ENCODE measurements around the gene FUCA2. TPM values are rescaled to one million over a fixed set of nuclear protein-coding genes. Genes with fewer than 3 reads are reported as not detected.
A peak's percentile ranks its signal among the peaks of the same experiment; 100 is the strongest.
"Not testable (repeated sequence)": the region's sequence is repeated elsewhere in the genome, so short reads cannot be mapped to it uniquely, and the experiment has no call there.

Gene FUCA2
- polyA plus RNA-seq, 4 donors = 22.8 to 173 (median 43.7) TPM

DNA sequence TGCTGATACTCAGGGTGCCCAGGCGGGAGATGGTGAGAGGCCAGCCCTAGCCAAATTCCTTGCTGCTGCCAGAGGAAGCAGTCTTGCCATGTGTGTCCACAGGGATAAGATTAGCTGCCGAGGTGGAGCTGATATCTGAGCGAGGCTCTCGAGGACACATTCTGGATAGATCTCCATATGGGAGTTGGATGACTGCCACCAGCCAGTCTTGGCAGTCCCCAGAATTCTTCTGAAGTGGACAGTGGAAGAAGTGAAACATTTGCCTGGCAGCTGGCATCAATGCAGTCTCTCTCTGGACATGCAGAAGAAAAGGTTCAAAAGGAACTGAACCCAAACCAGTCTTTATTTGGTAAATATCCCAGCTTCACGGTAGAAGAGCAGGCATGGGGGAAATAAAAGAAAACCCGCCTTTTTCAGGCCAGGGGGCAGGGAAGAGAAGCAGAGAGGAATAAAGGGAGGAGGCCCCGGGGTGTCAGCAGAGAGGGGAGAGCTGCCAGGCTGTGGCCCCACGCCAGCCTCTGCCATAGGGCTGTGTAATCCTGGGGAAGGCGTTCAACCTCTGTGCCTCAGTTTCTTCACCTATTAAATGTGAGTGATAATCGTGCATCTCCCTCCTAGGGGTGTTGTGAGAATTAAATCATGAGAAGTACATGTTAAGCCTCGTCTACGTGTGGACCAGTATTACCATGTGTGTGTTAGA, 3.7 kb upstream of the FUCA2 start:
- no peak for FAIRE-seq
- no peak overlapping the region for H3K27ac ChIP-seq (ENCODE audit: low read depth in 1 of 3, low read length in 2 of 3)
- peaks cover 0 to 9% (median 0%) of the 10 kb centered on the region in 3 donors for H3K4me1 ChIP-seq (ENCODE audit: control insufficient read depth in 3 of 3, insufficient read depth in 2 of 3, low read depth in 1 of 3, low read length in 2 of 3)
- H3K9me3 ChIP-seq (ENCODE audit: control insufficient read depth in 2 of 2, insufficient read depth in 1 of 2, low read depth in 1 of 2, low read length in 1 of 2) = peaks cover 0 to 2% of the 10 kb centered on the region in 2 donors
- peaks cover 0 to 1% (median 0%) of the 10 kb centered on the region in 3 donors for H3K36me3 ChIP-seq (ENCODE audit: control insufficient read depth in 3 of 3, insufficient read depth in 2 of 3, low read depth in 1 of 3, low read length in 3 of 3)
- no peaks in the 10 kb centered on the region for H3K27me3 ChIP-seq (ENCODE audit: control insufficient read depth in 3 of 3, insufficient read depth in 3 of 3, low read length in 3 of 3)
- WGBS, 3 donors = 61 to 72% (median 65%) methylated on average over 12 of the region's 12 CpGs
- DNase-seq = no peak
- H3K4me3 ChIP-seq (ENCODE audit: low read depth in 1 of 3, low read length in 3 of 3) = no peak overlapping the region

DNA sequence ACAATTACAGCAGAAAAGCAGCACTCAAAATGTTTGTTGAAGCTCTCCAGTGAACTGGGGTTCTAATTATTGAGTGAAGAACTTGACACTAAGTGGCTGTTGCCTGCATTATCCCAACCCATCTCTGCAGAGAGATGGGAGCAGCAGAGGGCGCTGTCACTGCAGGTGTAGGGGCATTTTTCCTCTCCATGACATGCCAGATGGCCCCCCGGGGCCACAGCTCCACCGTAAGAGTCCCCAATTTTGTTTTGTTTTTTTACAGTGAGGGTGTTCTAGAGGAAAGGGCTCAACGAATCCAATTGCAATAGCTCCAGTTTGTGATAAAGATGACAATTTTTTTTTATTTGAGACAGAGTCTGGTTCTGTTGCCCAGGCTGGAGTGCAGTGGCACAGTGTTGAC, 1.9 kb upstream of the FUCA2 start:
- Histone ChIP-seq H3K27ac (ENCODE audit: low read depth in 1 of 3, low read length in 2 of 3) (no peak overlapping the region), H3K27me3 (ENCODE audit: control insufficient read depth in 3 of 3, insufficient read depth in 3 of 3, low read length in 3 of 3) (no peaks in the 10 kb centered on the region), H3K9me3 (ENCODE audit: control insufficient read depth in 2 of 2, insufficient read depth in 1 of 2, low read depth in 1 of 2, low read length in 1 of 2) (no peaks in the 10 kb centered on the region), H3K4me1 (ENCODE audit: control insufficient read depth in 3 of 3, insufficient read depth in 2 of 3, low read depth in 1 of 3, low read length in 2 of 3) (peaks cover 0 to 11% (median 0%) of the 10 kb centered on the region in 3 donors), H3K36me3 (ENCODE audit: control insufficient read depth in 3 of 3, insufficient read depth in 2 of 3, low read depth in 1 of 3, low read length in 3 of 3) (peaks cover 0 to 4% (median 0%) of the 10 kb centered on the region in 3 donors), H3K4me3 (ENCODE audit: low read depth in 1 of 3, low read length in 3 of 3) (no peak overlapping the region)
- peak; percentile 49 to 64 for DNase-seq
- 47 to 63% (median 49%) methylated on average over 4 of the region's 4 CpGs for WGBS, 3 donors
- no peak for FAIRE-seq

DNA sequence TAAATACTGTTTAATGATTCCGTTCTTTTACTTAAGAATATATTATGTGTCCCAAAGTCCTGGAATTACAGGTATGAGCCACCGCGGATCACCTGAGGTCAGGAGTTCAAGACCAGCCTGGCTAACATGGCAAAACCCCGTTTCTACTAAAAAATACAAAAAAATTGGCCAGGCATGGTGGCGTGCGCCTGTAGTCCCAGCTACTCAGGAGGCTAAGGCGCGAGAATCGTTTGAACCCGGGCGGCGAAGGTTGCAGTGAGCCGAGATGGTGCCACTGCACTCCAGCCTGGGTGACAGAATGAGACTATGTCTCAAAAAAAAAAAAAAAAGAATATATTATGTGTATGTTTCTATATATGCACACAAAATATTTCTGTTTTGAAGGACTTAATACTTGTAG, 1.2 kb downstream of the FUCA2 start:
- H3K36me3 ChIP-seq (ENCODE audit: control insufficient read depth in 3 of 3, insufficient read depth in 2 of 3, low read depth in 1 of 3, low read length in 3 of 3) = peaks cover 0 to 16% (median 2%) of the 10 kb centered on the region in 3 donors
- H3K4me3 ChIP-seq (ENCODE audit: low read depth in 1 of 3, low read length in 3 of 3) = peak overlapping the region in 2 of 3 donors; percentile 67 to 75
- not testable (repeated sequence) for H3K9me3 ChIP-seq (ENCODE audit: control insufficient read depth in 2 of 2, insufficient read depth in 1 of 2, low read depth in 1 of 2, low read length in 1 of 2); DNase-seq; H3K27me3 ChIP-seq (ENCODE audit: control insufficient read depth in 3 of 3, insufficient read depth in 3 of 3, low read length in 3 of 3); FAIRE-seq; H3K27ac ChIP-seq (ENCODE audit: low read depth in 1 of 3, low read length in 2 of 3)
- H3K4me1 ChIP-seq (ENCODE audit: control insufficient read depth in 3 of 3, insufficient read depth in 2 of 3, low read depth in 1 of 3, low read length in 2 of 3) = peaks cover 0 to 10% (median 0%) of the 10 kb centered on the region in 3 donors
- 89 to 94% (median 92%) methylated on average over 13 of the region's 13 CpGs for WGBS, 3 donors

DNA sequence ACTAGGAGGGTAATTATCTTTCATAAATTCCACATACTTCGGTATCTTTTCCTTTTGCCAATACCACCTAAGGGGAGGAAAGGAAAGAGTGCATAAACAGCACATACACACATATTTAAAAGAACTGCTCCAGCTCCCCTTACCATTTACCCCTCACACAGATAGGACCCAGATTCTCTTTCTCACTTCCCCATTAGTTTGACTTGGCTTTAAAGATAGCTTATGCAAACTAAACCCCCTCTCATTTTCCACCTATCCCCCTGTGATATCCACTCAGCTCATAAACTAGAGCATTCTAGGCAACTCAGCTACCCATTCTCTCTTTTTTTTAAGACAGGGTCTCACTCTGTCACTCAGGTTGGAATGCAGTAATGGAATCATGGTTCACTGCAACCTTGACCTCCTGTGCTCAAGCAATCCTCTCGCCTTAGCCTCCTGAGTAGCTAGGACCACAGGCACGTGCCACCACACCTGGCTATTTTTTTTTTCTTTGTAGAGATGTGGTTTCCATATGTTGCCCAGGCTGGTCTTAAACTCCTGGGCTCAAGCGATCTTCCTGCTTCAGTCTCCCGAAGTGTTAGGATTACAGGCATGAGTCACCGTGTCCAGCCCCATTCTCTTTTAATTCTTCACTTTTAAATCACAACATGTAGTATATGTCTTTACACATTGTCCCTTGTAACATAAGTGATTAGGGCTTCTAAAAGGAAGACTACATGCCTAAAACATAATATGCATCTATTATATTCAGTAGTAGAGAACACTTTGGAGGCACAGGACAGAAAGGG, 4.0 kb downstream of the FUCA2 start:
- no peak overlapping the region for H3K27ac ChIP-seq (ENCODE audit: low read depth in 1 of 3, low read length in 2 of 3)
- H3K4me3 ChIP-seq (ENCODE audit: low read depth in 1 of 3, low read length in 3 of 3) = no peak overlapping the region
- peaks cover 2 to 21% (median 3%) of the 10 kb centered on the region in 3 donors for H3K36me3 ChIP-seq (ENCODE audit: control insufficient read depth in 3 of 3, insufficient read depth in 2 of 3, low read depth in 1 of 3, low read length in 3 of 3)
- peaks cover 0 to 10% (median 0%) of the 10 kb centered on the region in 3 donors for H3K4me1 ChIP-seq (ENCODE audit: control insufficient read depth in 3 of 3, insufficient read depth in 2 of 3, low read depth in 1 of 3, low read length in 2 of 3)
- FAIRE-seq = no peak
- no peak for DNase-seq
- WGBS, 3 donors = 86 to 97% (median 90%) methylated on average over 6 of the region's 6 CpGs
- no peaks in the 10 kb centered on the region for H3K27me3 ChIP-seq (ENCODE audit: control insufficient read depth in 3 of 3, insufficient read depth in 3 of 3, low read length in 3 of 3)
- H3K9me3 ChIP-seq (ENCODE audit: control insufficient read depth in 2 of 2, insufficient read depth in 1 of 2, low read depth in 1 of 2, low read length in 1 of 2) = no peaks in the 10 kb centered on the region

DNA sequence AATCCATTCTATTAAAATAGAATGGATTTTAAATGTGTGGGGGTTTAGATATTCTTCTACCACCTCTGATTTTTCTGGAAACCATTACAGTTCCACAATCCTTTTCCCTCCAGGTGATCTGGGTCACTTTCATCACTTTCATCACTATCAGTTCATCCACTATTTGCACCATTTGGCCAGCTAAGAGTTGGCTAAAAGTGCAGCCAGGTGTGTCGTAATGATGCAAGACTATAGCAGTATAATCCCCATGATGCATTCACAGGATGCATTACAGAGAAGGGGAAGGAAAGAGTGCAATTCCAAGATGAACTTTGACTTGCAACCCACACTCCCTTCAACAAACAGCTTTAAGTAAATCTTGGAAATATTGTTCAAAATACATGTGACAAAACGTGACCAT, 4.9 kb downstream of the FUCA2 start:
- Histone ChIP-seq H3K27ac (ENCODE audit: low read depth in 1 of 3, low read length in 2 of 3) (no peak overlapping the region), H3K9me3 (ENCODE audit: control insufficient read depth in 2 of 2, insufficient read depth in 1 of 2, low read depth in 1 of 2, low read length in 1 of 2) (no peaks in the 10 kb centered on the region), H3K36me3 (ENCODE audit: control insufficient read depth in 3 of 3, insufficient read depth in 2 of 3, low read depth in 1 of 3, low read length in 3 of 3) (peaks cover 2 to 21% (median 5%) of the 10 kb centered on the region in 3 donors), H3K4me3 (ENCODE audit: low read depth in 1 of 3, low read length in 3 of 3) (no peak overlapping the region), H3K27me3 (ENCODE audit: control insufficient read depth in 3 of 3, insufficient read depth in 3 of 3, low read length in 3 of 3) (no peaks in the 10 kb centered on the region), H3K4me1 (ENCODE audit: control insufficient read depth in 3 of 3, insufficient read depth in 2 of 3, low read depth in 1 of 3, low read length in 2 of 3) (peaks cover 0 to 4% (median 0%) of the 10 kb centered on the region in 3 donors)
- 85 to 87% (median 86%) methylated on average over 2 of the region's 2 CpGs for WGBS, 3 donors
- DNase-seq (no peak), FAIRE-seq (no peak)

DNA sequence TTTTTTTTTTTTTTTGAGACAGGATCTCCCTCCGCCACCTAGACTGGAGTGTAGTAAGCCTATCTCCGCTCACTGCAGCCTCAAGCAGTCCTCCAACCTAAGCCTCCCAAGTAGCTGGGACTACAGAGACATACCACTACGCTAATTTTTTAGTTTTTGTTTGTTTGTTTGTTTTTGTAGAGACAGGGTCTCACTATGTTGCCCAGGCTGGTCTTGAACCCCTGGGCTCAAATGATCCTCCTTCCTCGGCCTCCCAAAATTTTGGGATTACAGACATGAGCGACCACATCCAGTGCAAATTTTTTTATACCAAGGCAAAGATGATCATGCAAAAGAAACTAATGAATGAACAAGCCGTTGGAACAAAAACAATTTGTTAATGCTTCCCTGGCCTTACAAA, 5.3 kb downstream of the FUCA2 start:
- FAIRE-seq (no peak), DNase-seq (no peak)
- Histone ChIP-seq H3K27me3 (ENCODE audit: control insufficient read depth in 3 of 3, insufficient read depth in 3 of 3, low read length in 3 of 3) (no peaks in the 10 kb centered on the region), H3K27ac (ENCODE audit: low read depth in 1 of 3, low read length in 2 of 3) (no peak overlapping the region), H3K36me3 (ENCODE audit: control insufficient read depth in 3 of 3, insufficient read depth in 2 of 3, low read depth in 1 of 3, low read length in 3 of 3) (peaks cover 2 to 21% (median 5%) of the 10 kb centered on the region in 3 donors), H3K9me3 (ENCODE audit: control insufficient read depth in 2 of 2, insufficient read depth in 1 of 2, low read depth in 1 of 2, low read length in 1 of 2) (no peaks in the 10 kb centered on the region), H3K4me3 (ENCODE audit: low read depth in 1 of 3, low read length in 3 of 3) (no peak overlapping the region), H3K4me1 (ENCODE audit: control insufficient read depth in 3 of 3, insufficient read depth in 2 of 3, low read depth in 1 of 3, low read length in 2 of 3) (peaks cover 0 to 4% (median 0%) of the 10 kb centered on the region in 3 donors)
- 92 to 97% (median 96%) methylated on average over 6 of the region's 6 CpGs for WGBS, 3 donors

DNA sequence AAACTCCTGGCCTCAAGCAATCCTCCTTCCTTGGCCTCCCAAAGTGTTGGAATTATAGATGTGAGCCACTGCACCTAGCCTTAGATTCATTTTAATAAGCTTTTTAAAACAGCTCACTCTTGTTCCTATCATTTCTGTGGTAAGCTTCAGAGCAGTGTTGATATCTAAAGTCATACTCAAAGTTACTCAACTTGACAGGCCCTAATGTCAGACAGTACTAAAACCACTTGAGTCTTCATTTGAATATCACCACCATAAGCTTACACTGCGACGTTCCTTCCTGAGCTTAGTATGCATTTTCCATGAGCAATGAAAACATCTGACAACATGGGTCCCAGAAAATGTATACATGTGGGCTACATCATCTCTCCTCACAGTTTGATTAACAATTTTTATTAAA, 6.0 kb downstream of the FUCA2 start:
- no peaks in the 10 kb centered on the region for H3K9me3 ChIP-seq (ENCODE audit: control insufficient read depth in 2 of 2, insufficient read depth in 1 of 2, low read depth in 1 of 2, low read length in 1 of 2)
- FAIRE-seq (no peak), DNase-seq (no peak)
- no peak overlapping the region for H3K4me3 ChIP-seq (ENCODE audit: low read depth in 1 of 3, low read length in 3 of 3)
- no peaks in the 10 kb centered on the region for H3K27me3 ChIP-seq (ENCODE audit: control insufficient read depth in 3 of 3, insufficient read depth in 3 of 3, low read length in 3 of 3)
- WGBS, 3 donors = 70 to 91% (median 81%) methylated on average over 2 of the region's 2 CpGs
- peaks cover 0 to 4% (median 0%) of the 10 kb centered on the region in 3 donors for H3K4me1 ChIP-seq (ENCODE audit: control insufficient read depth in 3 of 3, insufficient read depth in 2 of 3, low read depth in 1 of 3, low read length in 2 of 3)
- H3K36me3 ChIP-seq (ENCODE audit: control insufficient read depth in 3 of 3, insufficient read depth in 2 of 3, low read depth in 1 of 3, low read length in 3 of 3) = peaks cover 2 to 24% (median 6%) of the 10 kb centered on the region in 3 donors
- no peak overlapping the region for H3K27ac ChIP-seq (ENCODE audit: low read depth in 1 of 3, low read length in 2 of 3)

DNA sequence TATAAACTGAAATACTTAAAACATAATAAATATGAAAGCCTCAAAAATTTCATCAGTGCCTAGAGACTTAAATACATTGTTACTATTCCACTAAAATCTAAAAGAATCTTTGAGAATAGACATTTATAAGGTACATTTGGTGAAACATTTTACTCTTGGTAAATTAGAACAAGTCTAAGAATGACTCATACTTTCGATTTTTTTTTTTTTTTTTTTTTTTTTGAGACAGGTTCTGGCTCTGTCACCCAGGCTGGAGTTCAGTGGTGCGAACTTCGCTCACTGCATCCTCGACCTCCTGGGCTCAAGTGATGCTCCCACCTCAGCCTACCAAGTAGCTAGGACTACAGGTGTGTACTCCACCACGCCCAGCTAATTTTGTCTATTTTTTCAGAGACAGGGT, 6.4 kb downstream of the FUCA2 start:
- Histone ChIP-seq H3K9me3 (ENCODE audit: control insufficient read depth in 2 of 2, insufficient read depth in 1 of 2, low read depth in 1 of 2, low read length in 1 of 2) (no peaks in the 10 kb centered on the region), H3K4me1 (ENCODE audit: control insufficient read depth in 3 of 3, insufficient read depth in 2 of 3, low read depth in 1 of 3, low read length in 2 of 3) (peaks cover 0 to 4% (median 0%) of the 10 kb centered on the region in 3 donors), H3K27me3 (ENCODE audit: control insufficient read depth in 3 of 3, insufficient read depth in 3 of 3, low read length in 3 of 3) (no peaks in the 10 kb centered on the region), H3K36me3 (ENCODE audit: control insufficient read depth in 3 of 3, insufficient read depth in 2 of 3, low read depth in 1 of 3, low read length in 3 of 3) (peaks cover 2 to 22% (median 7%) of the 10 kb centered on the region in 3 donors), H3K27ac (ENCODE audit: low read depth in 1 of 3, low read length in 2 of 3) (no peak overlapping the region), H3K4me3 (ENCODE audit: low read depth in 1 of 3, low read length in 3 of 3) (no peak overlapping the region)
- FAIRE-seq (no peak), DNase-seq (no peak)
- WGBS, 3 donors = 64 to 76% (median 73%) methylated on average over 5 of the region's 5 CpGs

Measured in small intestine (tissue), 7 donors.